ENCODE measurements around the gene PIP5K1A. TPM values are rescaled to one million over a fixed set of nuclear protein-coding genes. Genes with fewer than 3 reads are reported as not detected.

Gene PIP5K1A
- total RNA-seq, 6 donors from 2014 or later, result 37.2 to 94.3 (median 70.6) TPM

GRCh38 chr1:151165738-151166504 lies 32.4 kb upstream of the PIP5K1A start, which contains the start of the genes LYSMD1 and SCNM1:
Gene LYSMD1 (minus strand): TSS chr1:151165902. CDS start chr1:151165258, 644 bp downstream.
Gene SCNM1 (plus strand): TSS chr1:151166144. CDS start chr1:151166153, 9 bp downstream.
- H3K4me3 ChIP-seq, result peak within 1 kb of the TSS; percentile 49 to 72 (median 68)
- ATAC-seq (ENCODE audit: low FRiP score in 2 of 2) (peak; percentile 97), DNase-seq (peak in 1 of 2 donors; percentile 97)
- no peaks in the 10 kb centered on the region for H3K27me3 ChIP-seq
- H3K4me1 ChIP-seq, result peaks cover 18 to 35% (median 24%) of the 10 kb centered on the region in 4 donors
- 0% methylated on average over 38 of the region's 38 CpGs for WGBS, 2 donors
- peaks cover 3 to 47% (median 29%) of the 10 kb centered on the region in 4 donors for H3K36me3 ChIP-seq
- TF ChIP-seq, protein P1, sequence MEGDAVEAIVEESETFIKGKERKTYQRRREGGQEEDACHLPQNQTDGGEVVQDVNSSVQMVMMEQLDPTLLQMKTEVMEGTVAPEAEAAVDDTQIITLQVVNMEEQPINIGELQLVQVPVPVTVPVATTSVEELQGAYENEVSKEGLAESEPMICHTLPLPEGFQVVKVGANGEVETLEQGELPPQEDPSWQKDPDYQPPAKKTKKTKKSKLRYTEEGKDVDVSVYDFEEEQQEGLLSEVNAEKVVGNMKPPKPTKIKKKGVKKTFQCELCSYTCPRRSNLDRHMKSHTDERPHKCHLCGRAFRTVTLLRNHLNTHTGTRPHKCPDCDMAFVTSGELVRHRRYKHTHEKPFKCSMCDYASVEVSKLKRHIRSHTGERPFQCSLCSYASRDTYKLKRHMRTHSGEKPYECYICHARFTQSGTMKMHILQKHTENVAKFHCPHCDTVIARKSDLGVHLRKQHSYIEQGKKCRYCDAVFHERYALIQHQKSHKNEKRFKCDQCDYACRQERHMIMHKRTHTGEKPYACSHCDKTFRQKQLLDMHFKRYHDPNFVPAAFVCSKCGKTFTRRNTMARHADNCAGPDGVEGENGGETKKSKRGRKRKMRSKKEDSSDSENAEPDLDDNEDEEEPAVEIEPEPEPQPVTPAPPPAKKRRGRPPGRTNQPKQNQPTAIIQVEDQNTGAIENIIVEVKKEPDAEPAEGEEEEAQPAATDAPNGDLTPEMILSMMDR (IDR thresholded peaks at IDR 0.05), result peak in 5 of 6 experiments; percentile 23 to 62 (median 51)
- TF ChIP-seq EP300 (IDR thresholded peaks at IDR 0.05) (peak in 2 of 4 donors; percentile 87 to 92), POLR2AphosphoS5 (IDR thresholded peaks at IDR 0.05) (peak; percentile 99 to 100), POLR2A (IDR thresholded peaks at IDR 0.05) (peak in 3 of 4 donors; percentile 39 to 79 (median 58))
- no peaks in the 10 kb centered on the region for H3K9me3 ChIP-seq
- H3K27ac ChIP-seq, result peak within 1 kb of the TSS; percentile 65 to 87 (median 84)

DNA sequence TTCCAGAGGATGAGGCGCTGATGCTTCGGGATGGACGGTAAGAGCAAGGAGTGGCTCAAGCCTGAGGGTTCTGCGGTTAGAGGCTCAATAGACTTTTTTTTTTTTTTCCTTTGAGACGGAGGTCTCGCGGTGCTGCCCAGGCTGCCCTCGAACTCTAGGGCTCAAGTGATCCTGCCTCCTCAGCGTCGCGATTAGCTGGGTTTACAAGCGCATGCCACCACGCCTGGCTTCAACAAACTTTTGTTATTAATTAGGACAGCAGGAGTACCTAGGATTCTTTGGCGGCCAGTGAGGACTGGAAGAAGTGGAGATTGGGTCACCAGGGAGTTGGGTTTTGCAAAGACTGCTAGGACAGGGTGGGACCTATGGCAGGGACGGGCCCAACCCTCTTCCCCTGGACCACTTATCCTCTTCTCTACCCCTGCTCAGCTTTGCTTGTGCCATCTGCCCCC lies 31.8 kb upstream of the PIP5K1A start:
- peak overlapping the region; percentile 59 to 87 (median 84) for H3K27ac ChIP-seq
- peak in 1 of 2 donors; percentile 24 for ATAC-seq (ENCODE audit: low FRiP score in 2 of 2)
- peak overlapping the region; percentile 42 to 72 (median 68) for H3K4me3 ChIP-seq
- H3K36me3 ChIP-seq, result peaks cover 2 to 47% (median 30%) of the 10 kb centered on the region in 4 donors
- 5 to 6% methylated on average over 15 of the region's 15 CpGs for WGBS, 2 donors
- DNase-seq, result no peak
- no peaks in the 10 kb centered on the region for H3K27me3 ChIP-seq
- TF ChIP-seq POLR2AphosphoS5 (IDR thresholded peaks at IDR 0.05) (no peak), EP300 (IDR thresholded peaks at IDR 0.05) (no peak), POLR2A (IDR thresholded peaks at IDR 0.05) (no peak)
- TF ChIP-seq, protein P1 (IDR thresholded peaks at IDR 0.05), result no peak
- H3K9me3 ChIP-seq, result no peaks in the 10 kb centered on the region
- peaks cover 18 to 35% (median 24%) of the 10 kb centered on the region in 4 donors for H3K4me1 ChIP-seq

DNA sequence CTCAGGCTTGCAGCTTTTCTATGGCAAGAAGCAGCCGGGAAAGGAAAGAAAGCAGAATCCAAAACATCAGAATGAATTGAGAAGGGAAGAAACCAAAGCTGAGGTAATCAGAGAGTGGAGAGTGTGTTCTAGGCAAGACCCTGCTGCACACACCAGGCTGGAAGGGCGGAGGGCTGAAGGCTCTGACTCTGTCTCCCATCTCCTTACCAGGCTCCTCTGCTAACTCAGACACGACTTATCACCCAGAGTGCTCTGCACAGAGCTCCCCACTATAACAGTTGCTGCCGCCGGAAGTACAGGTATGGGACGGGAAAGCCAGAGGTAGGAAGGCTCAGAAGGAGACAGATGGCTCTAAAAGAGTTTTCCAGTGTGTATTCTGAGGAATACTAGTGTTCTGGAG lies 31.2 kb upstream of the PIP5K1A start:
- Histone ChIP-seq H3K9me3 (no peaks in the 10 kb centered on the region), H3K27ac (no peak overlapping the region), H3K4me1 (peaks cover 18 to 35% (median 24%) of the 10 kb centered on the region in 4 donors), H3K36me3 (peaks cover 2 to 43% (median 29%) of the 10 kb centered on the region in 4 donors), H3K4me3 (peak overlapping the region in 1 of 4 donors; percentile 70), H3K27me3 (no peaks in the 10 kb centered on the region)
- ATAC-seq (ENCODE audit: low FRiP score in 2 of 2), result no peak
- no peak for DNase-seq
- 90% methylated on average over 6 of the region's 6 CpGs for WGBS, 2 donors
- no peak for TF ChIP-seq POLR2AphosphoS5 (IDR thresholded peaks at IDR 0.05)
- no peak for TF ChIP-seq EP300 (IDR thresholded peaks at IDR 0.05)

DNA sequence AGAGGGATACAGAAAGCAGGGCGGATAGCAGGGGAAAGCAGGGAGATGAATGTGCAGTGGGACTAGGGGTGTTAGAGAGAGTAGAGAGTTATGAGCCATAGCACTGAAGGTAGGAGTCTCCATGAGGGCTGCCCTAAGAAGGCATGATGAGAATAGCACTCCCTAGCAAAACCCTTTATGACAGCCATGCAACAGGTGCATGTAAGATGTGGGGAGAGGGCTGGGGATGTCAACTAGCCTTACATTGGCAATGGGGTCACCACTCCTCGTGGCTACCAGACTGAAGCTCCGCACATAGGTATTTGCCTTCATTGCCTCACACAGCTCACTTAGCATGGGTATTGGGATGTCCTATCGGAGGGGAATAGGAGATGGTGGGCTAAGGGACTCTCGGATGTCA lies 27.2 kb upstream of the PIP5K1A start:
- TF ChIP-seq EP300 (IDR thresholded peaks at IDR 0.05), result no peak
- no peak for TF ChIP-seq POLR2A (IDR thresholded peaks at IDR 0.05)
- TF ChIP-seq, protein P1 (IDR thresholded peaks at IDR 0.05), result no peak
- TF ChIP-seq POLR2AphosphoS5 (IDR thresholded peaks at IDR 0.05), result no peak
- no peak for ATAC-seq (ENCODE audit: low FRiP score in 2 of 2)
- no peak overlapping the region for H3K4me3 ChIP-seq
- no peak overlapping the region for H3K27ac ChIP-seq
- 93 to 94% methylated on average over 3 to 5 of the region's 5 CpGs for WGBS, 2 donors
- H3K4me1 ChIP-seq, result peaks cover 10 to 14% (median 11%) of the 10 kb centered on the region in 4 donors
- no peaks in the 10 kb centered on the region for H3K9me3 ChIP-seq
- H3K36me3 ChIP-seq, result peaks cover 2 to 76% (median 45%) of the 10 kb centered on the region in 4 donors
- no peak for DNase-seq
- H3K27me3 ChIP-seq, result no peaks in the 10 kb centered on the region

- TF ChIP-seq, protein P1 (IDR thresholded peaks at IDR 0.05), result no peak
- no peak for TF ChIP-seq EP300 (IDR thresholded peaks at IDR 0.05)
- no peak for TF ChIP-seq POLR2A (IDR thresholded peaks at IDR 0.05)
- TF ChIP-seq POLR2AphosphoS5 (IDR thresholded peaks at IDR 0.05), result no peak
- Histone ChIP-seq H3K9me3 (no peaks in the 10 kb centered on the region), H3K27me3 (no peaks in the 10 kb centered on the region), H3K36me3 (peaks cover 20 to 86% (median 65%) of the 10 kb centered on the region in 4 donors), H3K27ac (no peak overlapping the region), H3K4me3 (no peak overlapping the region), H3K4me1 (no peaks in the 10 kb centered on the region)
- 69 to 74% methylated on average over 6 of the region's 6 CpGs for WGBS, 2 donors
- ATAC-seq (ENCODE audit: low FRiP score in 2 of 2) (peak in 1 of 2 donors; percentile 43), DNase-seq (no peak)
Observed at GRCh38 chr1:151175041-151175741, 23.2 kb upstream of the PIP5K1A start.
